Measurements from ENCODE around the gene CPEB4. TPM values are rescaled to one million over a fixed set of nuclear protein-coding genes. Genes with fewer than 3 reads are reported as not detected.
A peak's percentile ranks its signal among the peaks of the same experiment; 100 is the strongest.

Gene CPEB4
- total and polyA plus RNA-seq, 9 of the 15 experiments (the other 6 are each of a cell fraction or from before 2014, with no cell fraction given), result 7.4 to 21.3 (median 12.4) TPM

- TF ChIP-seq ATF4 (CRISPR knock-in tag; IDR thresholded peaks at IDR 0.05), result 0 out of 2 replicates have a peak, but pooled peaks have one; percentile 16
- TF ChIP-seq TCFL5 (CRISPR knock-in tag; conservative IDR thresholded peaks at IDR 0.05), result no peak
- TF ChIP-seq, protein P1, sequence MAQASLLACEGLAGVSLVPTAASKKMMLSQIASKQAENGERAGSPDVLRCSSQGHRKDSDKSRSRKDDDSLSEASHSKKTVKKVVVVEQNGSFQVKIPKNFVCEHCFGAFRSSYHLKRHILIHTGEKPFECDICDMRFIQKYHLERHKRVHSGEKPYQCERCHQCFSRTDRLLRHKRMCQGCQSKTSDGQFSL (CRISPR knock-in tag; IDR thresholded peaks at IDR 0.05), result no peak
- TF ChIP-seq, protein P1 (tag; IDR thresholded peaks at IDR 0.05), result no peak
- no peak for TF ChIP-seq CGGBP1 (CRISPR knock-in tag; IDR thresholded peaks at IDR 0.05)
- TF ChIP-seq ZNF589 (CRISPR knock-in tag; IDR thresholded peaks at IDR 0.05; ENCODE audit: low read depth), result no peak
- TF ChIP-seq PML (IDR thresholded peaks at IDR 0.05; ENCODE audit: low read length), result peak; percentile 32; the same call in 1 of the 2 replicates
- peak; percentile 51; the same call in 1 of the 2 replicates for TF ChIP-seq TOE1 (IDR thresholded peaks at IDR 0.05; ENCODE audit: borderline replicate concordance)
- TF ChIP-seq TOE1 (CRISPR knock-in tag; IDR thresholded peaks at IDR 0.05; ENCODE audit: borderline replicate concordance, low read depth), result no peak
- no peak for TF ChIP-seq HDGF (IDR thresholded peaks at IDR 0.05)
- TF ChIP-seq SMAD4 (CRISPR knock-in tag; conservative IDR thresholded peaks at IDR 0.05), result 0 out of 2 replicates have a peak, but pooled peaks have one; percentile 60
- TF ChIP-seq ZFP36 (IDR thresholded peaks at IDR 0.05; ENCODE audit: low read depth, low read length, partially characterized antibody), result no peak
- TF ChIP-seq GABPB1 (CRISPR knock-in tag; IDR thresholded peaks at IDR 0.05), result no peak
- TF ChIP-seq ZNF583 (CRISPR knock-in tag; IDR thresholded peaks at IDR 0.05), result 0 out of 2 replicates have a peak, but pooled peaks have one; percentile 25
- TF ChIP-seq, protein P2, sequence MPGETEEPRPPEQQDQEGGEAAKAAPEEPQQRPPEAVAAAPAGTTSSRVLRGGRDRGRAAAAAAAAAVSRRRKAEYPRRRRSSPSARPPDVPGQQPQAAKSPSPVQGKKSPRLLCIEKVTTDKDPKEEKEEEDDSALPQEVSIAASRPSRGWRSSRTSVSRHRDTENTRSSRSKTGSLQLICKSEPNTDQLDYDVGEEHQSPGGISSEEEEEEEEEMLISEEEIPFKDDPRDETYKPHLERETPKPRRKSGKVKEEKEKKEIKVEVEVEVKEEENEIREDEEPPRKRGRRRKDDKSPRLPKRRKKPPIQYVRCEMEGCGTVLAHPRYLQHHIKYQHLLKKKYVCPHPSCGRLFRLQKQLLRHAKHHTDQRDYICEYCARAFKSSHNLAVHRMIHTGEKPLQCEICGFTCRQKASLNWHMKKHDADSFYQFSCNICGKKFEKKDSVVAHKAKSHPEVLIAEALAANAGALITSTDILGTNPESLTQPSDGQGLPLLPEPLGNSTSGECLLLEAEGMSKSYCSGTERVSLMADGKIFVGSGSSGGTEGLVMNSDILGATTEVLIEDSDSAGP (CRISPR knock-in tag; IDR thresholded peaks at IDR 0.05), result no peak
- TF ChIP-seq TCF3 (CRISPR knock-in tag; IDR thresholded peaks at IDR 0.05), result peak; percentile 70
- TF ChIP-seq, protein P3, sequence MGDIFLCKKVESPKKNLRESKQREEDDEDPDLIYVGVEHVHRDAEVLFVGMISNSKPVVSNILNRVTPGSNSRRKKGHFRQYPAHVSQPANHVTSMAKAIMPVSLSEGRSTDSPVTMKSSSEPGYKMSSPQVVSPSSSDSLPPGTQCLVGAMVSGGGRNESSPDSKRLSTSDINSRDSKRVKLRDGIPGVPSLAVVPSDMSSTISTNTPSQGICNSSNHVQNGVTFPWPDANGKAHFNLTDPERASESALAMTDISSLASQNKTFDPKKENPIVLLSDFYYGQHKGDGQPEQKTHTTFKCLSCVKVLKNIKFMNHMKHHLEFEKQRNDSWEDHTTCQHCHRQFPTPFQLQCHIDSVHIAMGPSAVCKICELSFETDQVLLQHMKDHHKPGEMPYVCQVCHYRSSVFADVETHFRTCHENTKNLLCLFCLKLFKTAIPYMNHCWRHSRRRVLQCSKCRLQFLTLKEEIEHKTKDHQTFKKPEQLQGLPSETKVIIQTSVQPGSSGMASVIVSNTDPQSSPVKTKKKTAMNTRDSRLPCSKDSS (IDR thresholded peaks at IDR 0.05; ENCODE audit: low read depth, partially characterized antibody), result no peak
- TF ChIP-seq ZNF444 (CRISPR knock-in tag; IDR thresholded peaks at IDR 0.05), result no peak
- no peak for TF ChIP-seq HNRNPLL (IDR thresholded peaks at IDR 0.05; ENCODE audit: low read depth, low read length, poor library complexity, severe bottlenecking)
- TF ChIP-seq ZNF24 (IDR thresholded peaks at IDR 0.05), result no peak
- no peak for TF ChIP-seq BDP1 (IDR thresholded peaks at IDR 0.05; ENCODE audit: insufficient read depth, insufficient read length)
- no peak for TF ChIP-seq PYGO2 (tag; IDR thresholded peaks at IDR 0.05)
These were observed 2.6 kb upstream of the CPEB4 start (continued) for GRCh38 chr5:173885475-173886010.
